HepG2 (cell line): ENCODE measurements around the gene PCYT2. TPM values are rescaled to one million over a fixed set of nuclear protein-coding genes. Genes with fewer than 3 reads are reported as not detected.
A peak's percentile ranks its signal among the peaks of the same experiment; 100 is the strongest.

Experiments used
- BCL3 ChIP-seq: sonication (generic); formaldehyde crosslinking; IDR thresholded peaks from 2 replicates; pipeline ENCODE4 v1.5.1; 2020; ENCODE audit warnings: mild to moderate bottlenecking, missing genetic modification reagents, moderate library complexity
- CHCHD3 ChIP-seq: sonication (generic); formaldehyde crosslinking; IDR thresholded peaks from 2 replicates; pipeline ENCODE4 v1.8.0; 2022; ENCODE audit warnings: mild to moderate bottlenecking, missing genetic modification reagents, moderate library complexity
- DMTF1 ChIP-seq: sonication (generic); formaldehyde crosslinking; IDR thresholded peaks from 2 replicates; pipeline ENCODE4 v1.4.0; 2020; ENCODE audit warnings: mild to moderate bottlenecking, missing genetic modification reagents
- FOXK1 ChIP-seq: sonication (generic); formaldehyde crosslinking; IDR thresholded peaks from 2 replicates; pipeline ENCODE4 v1.4.0; 2020; ENCODE audit warnings: low read depth, missing genetic modification reagents, borderline replicate concordance
- GPN1 ChIP-seq: sonication (generic); formaldehyde crosslinking; IDR thresholded peaks from 2 replicates; pipeline ENCODE4 v1.5.1; 2020; ENCODE audit warnings: missing genetic modification reagents, borderline replicate concordance
- HNF4G ChIP-seq, 2 experiments: sonication (generic) in 1 of 2; formaldehyde crosslinking in 1 of 2; IDR thresholded peaks; 2 replicates each; pipeline versions ENCODE4 v1.4.0 to v1.6.1; 2011 to 2020; ENCODE audit warnings: borderline replicate concordance in 2 of 2, low read depth in 2 of 2, mild to moderate bottlenecking in 2 of 2, low read length in 1 of 2, missing genetic modification reagents in 1 of 2, moderate library complexity in 1 of 2
- KLF11 ChIP-seq: IDR thresholded peaks from 2 replicates; pipeline ENCODE4 v1.6.1; 2016; ENCODE audit warnings: missing compliant biosample characterization
- KLF16 ChIP-seq, 2 experiments: sonication (generic) in 1 of 2; formaldehyde crosslinking in 1 of 2; IDR thresholded peaks; 2 replicates each; pipeline versions ENCODE4 v1.6.1 to v1.8.0; 2016 to 2023; ENCODE audit warnings: missing genetic modification reagents in 2 of 2, missing compliant biosample characterization in 1 of 2
- SALL2 ChIP-seq: sonication (generic); formaldehyde crosslinking; IDR thresholded peaks from 2 replicates; pipeline ENCODE4 v1.8.1; 2023; ENCODE audit warnings: mild to moderate bottlenecking, missing genetic modification reagents, inconsistent platforms
- SMC3 ChIP-seq: IDR thresholded peaks from 2 replicates; pipeline ENCODE4 v1.6.1; 2011; ENCODE audit warnings: low read length, improper control_type of control experiment
- ZBTB39 ChIP-seq: sonication (generic); formaldehyde crosslinking; IDR thresholded peaks from 2 replicates; pipeline ENCODE4 v1.5.0; 2020; ENCODE audit warnings: missing genetic modification reagents
- ZNF512B ChIP-seq: sonication (generic); formaldehyde crosslinking; IDR thresholded peaks from 2 replicates; pipeline ENCODE4 v1.5.1; 2020; ENCODE audit warnings: missing genetic modification reagents, mild to moderate bottlenecking, borderline replicate concordance
- ZNF607 ChIP-seq: sonication (generic); formaldehyde crosslinking; IDR thresholded peaks from 2 replicates; pipeline ENCODE4 v1.5.1; 2020; ENCODE audit warnings: missing genetic modification reagents, mild to moderate bottlenecking, borderline replicate concordance
- ZNF660 ChIP-seq: sonication (generic); formaldehyde crosslinking; IDR thresholded peaks from 2 replicates; pipeline ENCODE4 v1.5.1; 2020; ENCODE audit warnings: mild to moderate bottlenecking, low read depth, missing genetic modification reagents, borderline replicate concordance
- polyA plus RNA-seq, 8 experiments: library from polyadenylated mRNA; depleted of rRNA in 3 of 8; stranded (reverse) in 7 of 8; unstranded in 1 of 8; fragments of >200 nt; fragmentation: Illumina TruSeq in 4 of 8; extraction: Trizol in 4 of 8; gene quantifications; 2 replicates each; pipeline versions ENCODE4 v1.2.1 to v1.2.3, GENCODE V29; 2011 to 2016; ENCODE audit warnings: low read depth in 4 of 8, missing spikeins in 1 of 8, mixed read lengths in 1 of 8; ENCODE audit not compliant: insufficient read depth in 1 of 8
- total RNA-seq, 5 experiments: library from RNA; depleted of rRNA; stranded (reverse); fragments of >200 nt; fragmentation: Illumina TruSeq; extraction: Trizol; gene quantifications; 2 replicates each; pipeline ENCODE4 v1.2.3, GENCODE V29; 2016; ENCODE audit warnings: low read depth in 1 of 5
- TF ChIP-seq, protein P1 (sequence below): sonication (generic); formaldehyde crosslinking; IDR thresholded peaks from 2 replicates; pipeline ENCODE4 v1.4.0; 2020; ENCODE audit warnings: missing genetic modification reagents
- TF ChIP-seq, protein P2 (sequence below): sonication (generic); formaldehyde crosslinking; IDR thresholded peaks from 2 replicates; pipeline ENCODE4 v1.8.1; 2023; ENCODE audit warnings: missing genetic modification reagents, inconsistent platforms, borderline replicate concordance

PCYT2 gene
- total and polyA plus RNA-seq, 2 of the 13 experiments (the other 11 are each of a cell fraction or from before 2014, with no cell fraction given) = 147 to 297 TPM

- TF ChIP-seq ZNF607 (CRISPR knock-in tag) (no peak), HNF4G (IDR thresholded peaks at IDR 0.05; ENCODE audit: borderline replicate concordance, low read depth, low read length) (peak; percentile 54; the same call in 1 of the 2 replicates), HNF4G (CRISPR knock-in tag; IDR thresholded peaks at IDR 0.05; ENCODE audit: borderline replicate concordance, low read depth) (no peak), ZNF660 (no peak), DMTF1 (CRISPR knock-in tag) (0 out of 2 replicates have a peak, but pooled peaks have one; percentile 56), KLF11 (CRISPR knock-in tag) (no peak), ZBTB39 (CRISPR knock-in tag) (no peak), SMC3 (no peak), KLF16 (CRISPR knock-in tag; IDR thresholded peaks at IDR 0.05) (no peak), FOXK1 (CRISPR knock-in tag) (no peak), GPN1 (CRISPR knock-in tag) (no peak), ZNF512B (CRISPR knock-in tag) (no peak), BCL3 (0 out of 2 replicates have a peak, but pooled peaks have one; percentile 35), CHCHD3 (CRISPR knock-in tag) (no peak), SALL2 (CRISPR knock-in tag) (no peak)
- TF ChIP-seq, protein P1, sequence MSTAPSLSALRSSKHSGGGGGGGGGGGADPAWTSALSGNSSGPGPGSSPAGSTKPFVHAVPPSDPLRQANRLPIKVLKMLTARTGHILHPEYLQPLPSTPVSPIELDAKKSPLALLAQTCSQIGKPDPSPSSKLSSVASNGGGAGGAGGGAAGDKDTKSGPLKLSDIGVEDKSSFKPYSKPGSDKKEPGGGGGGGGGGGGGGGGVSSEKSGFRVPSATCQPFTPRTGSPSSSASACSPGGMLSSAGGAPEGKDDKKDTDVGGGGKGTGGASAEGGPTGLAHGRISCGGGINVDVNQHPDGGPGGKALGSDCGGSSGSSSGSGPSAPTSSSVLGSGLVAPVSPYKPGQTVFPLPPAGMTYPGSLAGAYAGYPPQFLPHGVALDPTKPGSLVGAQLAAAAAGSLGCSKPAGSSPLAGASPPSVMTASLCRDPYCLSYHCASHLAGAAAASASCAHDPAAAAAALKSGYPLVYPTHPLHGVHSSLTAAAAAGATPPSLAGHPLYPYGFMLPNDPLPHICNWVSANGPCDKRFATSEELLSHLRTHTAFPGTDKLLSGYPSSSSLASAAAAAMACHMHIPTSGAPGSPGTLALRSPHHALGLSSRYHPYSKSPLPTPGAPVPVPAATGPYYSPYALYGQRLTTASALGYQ (CRISPR knock-in tag) = no peak
- TF ChIP-seq, protein P2, sequence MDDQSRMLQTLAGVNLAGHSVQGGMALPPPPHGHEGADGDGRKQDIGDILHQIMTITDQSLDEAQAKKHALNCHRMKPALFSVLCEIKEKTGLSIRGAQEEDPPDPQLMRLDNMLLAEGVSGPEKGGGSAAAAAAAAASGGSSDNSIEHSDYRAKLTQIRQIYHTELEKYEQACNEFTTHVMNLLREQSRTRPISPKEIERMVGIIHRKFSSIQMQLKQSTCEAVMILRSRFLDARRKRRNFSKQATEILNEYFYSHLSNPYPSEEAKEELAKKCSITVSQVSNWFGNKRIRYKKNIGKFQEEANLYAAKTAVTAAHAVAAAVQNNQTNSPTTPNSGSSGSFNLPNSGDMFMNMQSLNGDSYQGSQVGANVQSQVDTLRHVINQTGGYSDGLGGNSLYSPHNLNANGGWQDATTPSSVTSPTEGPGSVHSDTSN = no peak
Observed at GRCh38 chr17:81863123-81863675, 48.0 kb downstream of the PCYT2 start (continued).
